Kasumi-1 (cell line): ENCODE data around the gene APEX2.
"Not testable (repeated sequence)": the region's sequence is repeated elsewhere in the genome, so short reads cannot be mapped to it uniquely, and the experiment has no call there.

ENCODE experiments used
- DNase-seq, 2 experiments: peaks; one replicate each; lab custom pipeline; 2025; lab: John Stamatoyannopoulos, UW

Gene APEX2

DNA sequence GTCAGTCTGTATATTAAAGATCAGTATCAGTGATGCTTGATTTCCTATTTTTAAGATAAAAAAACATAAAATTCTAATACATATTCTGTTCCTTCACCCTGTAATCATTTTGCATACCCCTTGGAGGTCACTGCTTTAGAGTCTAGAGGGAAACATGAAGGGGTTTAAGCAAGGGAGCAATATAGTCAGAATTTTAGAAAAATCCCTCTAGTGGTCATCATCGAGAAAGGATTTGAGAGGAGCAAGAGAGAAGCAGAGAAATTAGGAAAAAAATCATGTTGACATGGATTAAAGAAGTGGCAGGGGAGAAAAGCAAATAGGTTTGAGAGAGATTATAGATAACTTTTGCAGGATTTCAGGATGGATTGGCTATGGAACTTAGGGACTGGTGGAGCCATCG, 11.1 kb downstream of the APEX2 start:
- DNase-seq, result peak; percentile 12 to 29

DNA sequence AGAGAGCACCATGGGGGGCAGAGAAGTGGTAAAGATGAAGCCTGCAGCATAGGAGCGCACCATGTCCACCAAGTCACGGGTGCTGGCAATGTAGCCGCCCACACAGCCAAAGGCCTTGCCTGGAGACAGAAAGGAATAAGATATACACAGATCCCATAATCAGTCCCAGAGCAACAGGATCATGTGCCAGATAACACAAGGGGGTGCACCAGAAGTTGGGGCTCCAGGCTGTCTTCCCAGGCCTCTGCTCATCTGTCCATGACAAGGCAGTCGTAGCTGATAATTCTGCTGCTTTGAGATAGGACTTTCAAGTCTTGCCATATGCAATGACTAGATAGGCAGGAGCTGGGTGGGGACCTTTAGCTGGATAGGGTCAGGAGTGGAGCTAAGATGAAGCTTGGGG, 14.7 kb downstream of the APEX2 start:
- DNase-seq, result no peak

DNA sequence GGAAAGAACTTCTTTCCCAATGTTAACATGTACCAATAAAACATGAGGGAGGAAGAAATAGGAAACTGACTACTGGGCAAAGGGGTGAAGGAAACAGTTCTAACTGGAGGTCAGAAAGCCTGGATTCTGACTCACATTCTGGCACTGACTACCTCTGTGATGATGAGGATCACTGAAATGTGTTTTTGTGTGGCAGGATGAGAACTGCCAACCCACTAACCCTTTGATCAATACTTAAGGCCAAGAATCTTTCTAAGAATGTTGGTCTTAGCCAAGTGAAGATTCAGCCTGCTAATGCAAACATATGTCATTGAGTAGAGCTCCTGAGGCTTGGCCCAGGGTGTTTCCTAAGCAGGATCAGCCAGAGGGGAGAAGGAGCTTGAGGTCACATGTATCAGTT, 26.0 kb downstream of the APEX2 start:
- no peak for DNase-seq

DNA sequence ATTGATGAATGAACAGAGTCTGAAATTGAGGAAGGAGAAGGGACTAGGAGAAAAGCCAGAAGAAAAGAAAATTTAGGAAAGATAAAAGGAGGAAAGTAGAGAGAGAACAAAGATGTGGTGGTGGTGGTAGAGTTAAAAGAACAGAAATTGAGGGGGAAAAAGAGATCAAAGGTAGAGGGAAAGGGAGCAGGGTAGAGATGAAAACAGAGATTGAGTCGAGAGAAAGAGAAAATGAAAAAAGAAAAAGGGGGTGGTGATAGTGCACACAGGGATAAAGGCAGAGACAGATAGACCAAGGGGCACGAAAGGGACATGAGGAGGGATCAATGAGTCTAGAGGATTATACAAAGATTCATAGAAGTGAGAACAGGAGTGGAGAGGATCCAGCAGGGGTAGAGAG, 26.7 kb downstream of the APEX2 start:
- no peak for DNase-seq

DNA sequence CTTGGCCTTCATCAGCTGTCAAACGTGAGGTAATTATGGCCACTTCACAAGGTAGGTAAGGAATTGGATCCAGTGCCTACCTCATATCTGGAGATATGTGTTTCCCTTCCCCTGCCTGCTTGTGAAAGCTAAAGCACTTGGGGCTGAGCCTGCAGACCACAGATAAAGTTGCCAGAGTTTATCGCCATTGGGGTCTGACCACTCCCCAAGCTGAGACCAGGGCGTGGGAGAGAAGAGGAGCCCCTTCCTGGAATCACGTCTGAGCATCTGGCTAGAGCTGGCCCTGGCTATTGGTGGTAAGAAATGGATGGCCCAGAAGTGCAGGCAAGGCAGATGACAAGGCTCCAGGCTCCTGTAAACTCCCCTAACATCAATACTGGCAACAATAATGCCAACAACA, 27.9 kb downstream of the APEX2 start:
- DNase-seq, result no peak

DNA sequence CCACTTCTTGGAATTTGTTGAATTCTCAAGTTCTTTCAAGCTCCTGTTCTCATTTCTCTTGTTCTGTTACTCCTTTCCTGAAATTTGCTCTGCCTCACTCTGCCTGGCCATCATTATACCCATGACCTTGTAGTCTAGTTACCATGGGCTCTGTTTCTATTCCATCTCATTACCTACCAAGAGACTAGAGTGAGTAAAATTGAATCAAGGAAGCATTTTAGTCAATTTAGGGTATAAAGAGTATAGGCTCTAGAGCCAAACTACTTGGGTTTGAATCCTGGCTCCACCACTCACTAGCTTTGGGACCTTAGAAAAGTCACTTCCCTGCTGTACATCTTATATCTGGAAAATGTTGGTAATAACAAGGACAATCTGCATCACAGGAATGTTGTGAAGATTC, 28.4 kb downstream of the APEX2 start:
- no peak for DNase-seq

DNA sequence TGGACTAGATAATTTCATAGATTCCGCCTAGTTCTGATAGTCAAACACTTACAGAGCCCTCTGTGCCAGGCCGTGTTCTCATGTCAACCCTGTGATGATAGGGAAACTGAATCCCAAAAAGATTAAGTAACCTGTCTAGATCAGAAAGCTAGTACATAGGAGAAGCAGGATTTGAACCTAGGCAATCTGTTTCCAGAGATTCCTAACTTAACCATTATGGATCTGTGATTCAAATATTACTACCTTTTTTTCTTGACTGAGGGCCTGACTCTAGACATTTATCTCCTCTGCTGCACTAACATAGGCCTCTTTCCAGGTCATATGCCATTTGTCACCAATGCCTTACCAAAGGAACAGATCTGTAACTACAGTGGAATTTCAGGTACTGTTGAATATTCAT, 29.1 kb downstream of the APEX2 start:
- DNase-seq, result no peak

DNA sequence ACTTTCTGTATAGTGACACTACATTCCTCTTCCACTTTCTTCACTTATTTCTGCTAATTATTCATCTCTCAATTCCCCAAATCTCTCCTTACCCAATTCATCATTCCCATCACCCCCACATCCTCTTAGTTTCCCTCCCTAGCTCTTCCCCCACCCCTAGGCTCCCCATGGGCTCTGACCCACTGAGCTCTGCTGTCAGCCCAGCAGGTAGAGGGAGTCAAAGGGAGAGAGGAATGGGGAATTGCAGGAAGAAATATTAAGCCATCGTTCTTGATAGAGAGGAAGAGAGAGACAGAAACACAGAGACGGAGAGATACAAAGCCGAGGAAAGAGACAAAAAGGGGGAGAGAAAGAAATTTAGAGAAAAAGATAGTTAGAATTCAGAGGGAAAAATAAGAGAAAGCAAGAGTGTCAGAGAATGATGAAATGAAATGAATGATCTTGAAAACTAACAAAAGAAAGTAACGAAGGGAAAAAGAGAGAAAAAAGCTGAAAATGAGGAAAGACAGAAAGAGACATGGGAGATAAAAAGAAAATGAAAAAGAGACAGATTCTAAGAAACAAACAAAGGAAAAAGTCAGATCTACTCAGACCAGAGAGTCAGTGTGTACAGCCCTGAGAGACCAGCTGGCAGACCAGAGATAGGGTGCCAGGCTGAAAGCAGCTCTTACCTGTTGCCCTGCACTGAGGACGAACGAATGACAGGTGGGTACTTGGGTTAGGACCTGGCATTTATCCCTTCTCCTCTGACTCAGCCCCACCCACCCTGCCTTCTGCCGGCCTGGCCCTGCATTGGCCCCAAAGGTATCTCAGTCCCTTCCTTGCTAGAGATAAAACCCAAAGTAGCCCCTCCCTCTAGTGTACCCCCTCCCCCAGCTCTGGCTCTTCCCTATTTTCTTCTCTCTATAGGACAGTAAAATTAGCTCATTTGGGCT, 30.4 kb downstream of the APEX2 start, which contains the start of gene ALAS2:
Gene ALAS2, minus strand, starts transcription at position 707 of the 935 bp plus-strand sequence. CDS start 4,977 bp downstream, outside the sequence.
- no peak for DNase-seq

DNA sequence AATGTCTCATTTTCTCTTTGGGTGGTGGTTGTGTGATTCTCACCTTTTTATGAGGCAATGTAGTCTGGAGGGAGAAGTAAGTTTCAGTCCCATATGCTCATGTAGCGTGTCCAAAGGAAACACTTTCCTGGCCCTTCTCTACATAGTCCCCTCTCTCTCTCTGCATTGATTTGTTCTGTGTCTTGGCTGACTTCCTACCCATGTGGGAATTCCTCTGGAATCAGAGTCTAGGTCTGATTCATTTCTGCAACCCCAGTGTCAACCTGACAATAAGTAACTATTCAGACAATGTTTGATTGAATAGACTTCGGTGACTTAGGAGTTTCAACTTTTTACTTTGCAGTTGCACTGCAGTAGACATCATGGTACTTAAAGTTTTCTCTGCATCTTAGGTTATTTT, 33.3 kb downstream of the APEX2 start:
- no peak for DNase-seq

DNA sequence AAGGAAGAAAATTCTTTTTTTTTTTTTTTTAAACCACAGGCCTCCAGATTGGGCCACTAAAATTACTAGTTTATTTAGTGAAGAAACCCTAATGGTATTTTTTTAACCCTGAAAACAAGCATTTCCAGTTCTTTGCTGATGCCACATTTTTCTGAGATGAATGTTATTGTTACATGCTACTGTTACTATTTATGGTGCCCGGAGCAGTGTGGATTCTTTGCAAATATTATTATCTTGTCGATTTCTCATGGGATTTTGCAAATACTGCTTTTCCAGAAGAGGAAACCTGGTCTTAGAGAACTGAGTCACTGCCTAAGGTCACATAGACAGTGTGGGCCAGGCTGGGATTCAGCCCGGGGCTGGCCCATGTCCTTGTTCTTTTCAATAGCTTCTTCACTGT, 39.3 kb downstream of the APEX2 start:
- no peak for DNase-seq

DNA sequence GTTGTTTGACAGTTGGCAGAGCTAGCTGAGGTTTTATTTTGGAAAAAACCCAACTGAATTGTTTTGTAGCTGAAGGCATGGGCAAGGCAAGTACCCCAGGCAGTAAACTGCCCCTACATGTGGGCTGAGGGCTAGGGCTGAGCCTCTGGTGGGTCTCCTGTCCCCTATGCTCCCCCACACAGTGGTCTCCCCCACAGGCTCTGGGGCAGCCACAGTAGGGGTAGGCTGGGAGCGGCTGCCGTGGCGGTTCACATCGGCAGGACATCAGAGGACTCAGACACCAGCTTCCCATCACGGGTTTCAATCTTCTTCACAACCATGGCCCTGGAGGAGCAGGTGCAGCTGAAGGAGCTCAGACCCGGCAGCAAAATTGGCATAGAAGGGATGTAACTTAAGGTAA, 41.4 kb downstream of the APEX2 start:
- no peak for DNase-seq

DNA sequence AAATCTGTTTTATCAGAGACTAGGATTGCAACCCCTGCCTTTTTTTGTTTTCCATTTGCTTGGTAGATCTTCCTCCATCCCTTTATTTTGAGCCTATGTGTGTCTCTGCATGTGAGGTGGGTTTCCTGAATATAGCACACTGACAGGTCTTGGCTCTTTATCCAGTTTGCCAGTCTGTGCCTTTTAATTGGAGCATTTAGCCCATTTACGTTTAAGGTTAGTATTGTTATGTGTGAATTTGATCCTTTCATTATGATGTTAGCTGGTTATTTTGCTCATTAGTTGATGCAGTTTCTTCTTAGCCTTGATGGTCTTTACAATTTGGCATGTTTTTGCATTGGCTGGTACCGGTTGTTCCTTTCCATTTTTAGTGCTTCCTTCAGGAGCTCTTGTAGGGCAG, 50.4 kb downstream of the APEX2 start:
- not testable (repeated sequence) for DNase-seq

DNA sequence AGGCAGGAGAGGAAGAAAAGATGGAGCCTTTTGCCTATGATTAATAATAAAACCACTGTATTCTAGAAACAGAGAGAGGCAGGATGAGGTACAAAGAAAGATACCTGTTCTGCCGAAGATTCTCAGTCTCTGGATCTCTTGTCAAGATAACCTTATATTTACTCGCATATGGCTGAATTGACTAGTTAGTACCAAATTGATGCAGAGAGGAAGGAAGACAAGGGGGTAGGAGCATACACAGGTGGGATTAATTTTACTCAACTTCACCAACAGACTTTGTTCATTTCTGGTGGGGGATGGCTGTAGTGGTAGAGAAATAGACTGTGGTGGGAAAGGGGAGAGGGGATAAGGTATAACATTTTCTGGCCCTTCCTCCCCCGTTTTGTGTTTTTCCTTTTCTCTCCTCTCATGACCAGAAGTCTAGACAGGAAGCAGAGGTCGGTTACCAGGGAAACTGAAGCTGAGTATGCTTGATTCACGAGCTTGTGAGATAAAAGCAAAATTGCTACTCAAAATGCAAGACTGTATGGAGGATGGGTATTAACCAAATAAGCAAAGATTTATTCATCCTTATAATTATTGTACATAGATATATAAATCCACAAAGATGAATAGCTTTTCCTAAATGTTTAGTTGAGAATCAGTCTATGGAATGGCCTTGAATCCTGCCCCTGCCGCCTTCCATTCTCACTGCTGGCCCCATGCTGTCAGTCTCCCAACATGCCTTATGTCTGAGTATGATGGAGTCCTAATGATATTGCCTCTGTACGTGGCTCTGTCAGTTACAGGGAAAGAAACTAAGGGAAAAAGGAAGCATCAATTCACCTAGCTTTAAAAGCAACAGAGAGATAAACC, 56.9 kb downstream of the APEX2 start:
- DNase-seq, result peak; percentile 11 to 21

DNA sequence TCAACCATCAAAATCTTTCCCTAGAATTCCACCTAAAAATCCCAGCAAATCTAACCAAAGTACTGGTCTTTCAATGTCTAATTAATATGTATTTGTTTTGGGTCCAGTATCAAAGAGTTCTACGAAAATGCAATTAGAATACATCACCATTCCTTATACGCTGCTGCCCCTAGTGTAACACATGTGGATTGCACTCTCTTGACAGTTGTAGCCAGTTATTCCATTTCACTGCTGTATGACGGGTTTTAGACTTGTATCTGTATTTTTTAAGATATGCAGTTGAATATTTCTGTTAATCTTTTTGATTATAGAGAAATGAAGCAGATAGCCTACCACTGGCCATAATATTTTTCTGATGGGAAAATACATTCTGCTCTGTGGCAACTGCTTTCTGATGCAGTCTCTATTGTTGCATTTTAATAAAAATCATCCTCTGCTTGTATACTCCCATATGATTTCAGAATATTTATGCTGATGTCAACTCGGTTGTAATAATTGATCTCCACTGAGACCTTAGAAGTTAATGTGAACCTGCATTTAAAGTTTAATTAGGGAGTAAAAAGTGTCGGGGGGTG, 57.6 kb downstream of the APEX2 start:
- DNase-seq, result peak; percentile 7 to 45
